Common myeloid progenitor, CD34-positive (primary cell): ENCODE results near the gene BCL7A.
A peak's percentile ranks its signal among the peaks of the same experiment; 100 is the strongest.

Experiments
- CTCF ChIA-PET: fragments of 350-600 bp; sonication (Branson Sonifier 250); formaldehyde crosslinking; loops from one replicate; lab custom pipeline; 2021; ENCODE audit warnings: antibody characterized with exemption; lab: Charles Lee
- POLR2A ChIA-PET: fragments of 350-600 bp; sonication (Branson Sonifier 250); formaldehyde crosslinking; loops from one replicate; lab custom pipeline; 2021; ENCODE audit warnings: antibody characterized with exemption; lab: Charles Lee
- DNase-seq, 3 donors: peaks; one replicate each; pipeline versions ENCODE4 v3.0.0 to v3.0.0-alpha.2; 2013
- H3K27ac ChIP-seq, 2 experiments: 1 replicate in 1 of 2; 2 replicates in 1 of 2; pipeline ENCODE4 v1.7.0; 2013; ENCODE audit warnings: inconsistent platforms in 2 of 2, low read length in 2 of 2, mild to moderate bottlenecking in 2 of 2, low read depth in 1 of 2, moderate library complexity in 1 of 2; ENCODE audit not compliant: severe bottlenecking in 2 of 2, insufficient read depth in 1 of 2, poor library complexity in 1 of 2
- H3K27me3 ChIP-seq, 5 experiments: replicated peaks in 2 of 5; 1 replicate in 3 of 5; 2 replicates in 2 of 5; pipeline versions ENCODE4 v1.6.1 to v1.7.0; 2013; ENCODE audit warnings: low read length in 4 of 5, mild to moderate bottlenecking in 2 of 5, moderate library complexity in 2 of 5, inconsistent platforms in 1 of 5; ENCODE audit not compliant: insufficient read depth in 5 of 5, control insufficient read depth in 4 of 5
- H3K36me3 ChIP-seq, 4 experiments: 1 replicate in 2 of 4; 2 replicates in 2 of 4; pipeline versions ENCODE4 v1.6.1 to v1.7.0; 2013; ENCODE audit warnings: low read length in 3 of 4, control low read depth in 1 of 4, mild to moderate bottlenecking in 1 of 4; ENCODE audit not compliant: control insufficient read depth in 4 of 4, insufficient read depth in 4 of 4
- H3K4me1 ChIP-seq, 4 experiments: 1 replicate in 3 of 4; 2 replicates in 1 of 4; pipeline versions ENCODE4 v1.6.1 to v1.7.1; 2013; ENCODE audit warnings: low read length in 3 of 4, mild to moderate bottlenecking in 3 of 4, control low read depth in 1 of 4, inconsistent platforms in 1 of 4, moderate library complexity in 1 of 4; ENCODE audit not compliant: control insufficient read depth in 4 of 4, insufficient read depth in 4 of 4; ENCODE audit errors: control extremely low read depth in 1 of 4
- H3K4me3 ChIP-seq, 7 experiments: 1 replicate in 4 of 7; 2 replicates in 3 of 7; pipeline versions ENCODE4 v1.5.1 to v1.7.0; 2013; ENCODE audit warnings: mild to moderate bottlenecking in 7 of 7, low read length in 6 of 7, moderate library complexity in 6 of 7, inconsistent platforms in 2 of 7, low read depth in 2 of 7, control low read depth in 1 of 7; ENCODE audit not compliant: insufficient read depth in 4 of 7, control insufficient read depth in 1 of 7; ENCODE audit errors: extremely low read depth in 1 of 7
- H3K9me3 ChIP-seq, 5 experiments: 1 replicate in 4 of 5; 2 replicates in 1 of 5; pipeline versions ENCODE4 v1.6.1 to v1.7.1; 2013; ENCODE audit warnings: low read length in 4 of 5, mild to moderate bottlenecking in 2 of 5, inconsistent platforms in 1 of 5, low read depth in 1 of 5, moderate library complexity in 1 of 5; ENCODE audit not compliant: control insufficient read depth in 4 of 5, insufficient read depth in 2 of 5; ENCODE audit errors: control extremely low read depth in 1 of 5
- WGBS: methylation state at CpG from one replicate; pipeline ENCODE4 v1.1.5; 2013; ENCODE audit not compliant: insufficient coverage; 5-methylcytosine and 5-hydroxymethylcytosine counted together

Gene BCL7A

DNA sequence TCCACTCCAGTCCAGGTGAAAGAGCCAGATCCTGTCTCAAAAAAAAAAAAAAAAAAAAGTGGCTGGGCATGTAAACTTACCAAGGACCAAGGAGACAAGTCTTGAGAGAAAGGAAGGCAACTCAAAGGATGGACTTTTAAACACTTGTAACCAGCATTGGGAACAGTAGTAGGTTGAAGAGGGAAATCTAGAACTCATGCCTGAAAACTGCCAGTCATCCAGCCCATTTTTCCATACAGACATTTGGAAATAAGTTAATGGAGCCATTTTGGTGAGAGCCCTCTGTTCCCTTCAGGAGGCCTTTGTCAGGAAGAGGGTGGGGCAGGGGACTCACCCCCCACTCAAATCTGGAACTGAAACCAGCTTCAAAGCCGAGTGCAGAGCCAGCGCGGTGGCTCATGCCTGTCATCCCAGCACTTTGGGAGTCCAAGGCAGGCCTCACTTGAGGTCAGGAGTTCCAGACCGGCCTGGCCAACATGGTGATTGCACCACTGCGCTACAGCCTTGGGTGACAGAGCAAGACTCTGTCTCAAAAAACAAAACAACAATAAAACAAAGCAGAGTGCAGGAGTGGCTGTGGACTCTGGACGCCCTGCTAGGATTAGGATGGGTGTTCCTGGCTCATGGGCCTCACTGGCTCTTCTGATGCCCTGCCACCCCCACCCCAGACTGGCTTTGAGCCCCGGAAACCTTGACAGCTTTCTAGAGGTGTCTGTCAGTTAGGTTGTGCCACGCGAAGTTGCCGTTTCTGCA, 55.2 kb downstream of the BCL7A start:
- Histone ChIP-seq H3K4me3 (no peak overlapping the region), H3K27me3 (no peaks in the 10 kb centered on the region), H3K27ac (no peak overlapping the region), H3K9me3 (no peaks in the 10 kb centered on the region), H3K36me3 (no peaks in the 10 kb centered on the region), H3K4me1 (peaks cover 13 to 44% (median 34%) of the 10 kb centered on the region in 4 experiments)
- DNase-seq, result no peak
- ChIA-PET POLR2A (interaction anchor here (0.5 to 1.3 kb wide), 4 partner anchors 8 to 28 kb away, joined by 3 to 11 read pairs (median 4); no protein-coding TSS in a partner anchor), CTCF (interaction anchor here (0.9 to 2.3 kb wide), 6 partner anchors 11 to 55 kb away, joined by 3 to 7 read pairs (median 4); no protein-coding TSS in a partner anchor)
- WGBS, result 99% methylated on average over 10 of the region's 10 CpGs

DNA sequence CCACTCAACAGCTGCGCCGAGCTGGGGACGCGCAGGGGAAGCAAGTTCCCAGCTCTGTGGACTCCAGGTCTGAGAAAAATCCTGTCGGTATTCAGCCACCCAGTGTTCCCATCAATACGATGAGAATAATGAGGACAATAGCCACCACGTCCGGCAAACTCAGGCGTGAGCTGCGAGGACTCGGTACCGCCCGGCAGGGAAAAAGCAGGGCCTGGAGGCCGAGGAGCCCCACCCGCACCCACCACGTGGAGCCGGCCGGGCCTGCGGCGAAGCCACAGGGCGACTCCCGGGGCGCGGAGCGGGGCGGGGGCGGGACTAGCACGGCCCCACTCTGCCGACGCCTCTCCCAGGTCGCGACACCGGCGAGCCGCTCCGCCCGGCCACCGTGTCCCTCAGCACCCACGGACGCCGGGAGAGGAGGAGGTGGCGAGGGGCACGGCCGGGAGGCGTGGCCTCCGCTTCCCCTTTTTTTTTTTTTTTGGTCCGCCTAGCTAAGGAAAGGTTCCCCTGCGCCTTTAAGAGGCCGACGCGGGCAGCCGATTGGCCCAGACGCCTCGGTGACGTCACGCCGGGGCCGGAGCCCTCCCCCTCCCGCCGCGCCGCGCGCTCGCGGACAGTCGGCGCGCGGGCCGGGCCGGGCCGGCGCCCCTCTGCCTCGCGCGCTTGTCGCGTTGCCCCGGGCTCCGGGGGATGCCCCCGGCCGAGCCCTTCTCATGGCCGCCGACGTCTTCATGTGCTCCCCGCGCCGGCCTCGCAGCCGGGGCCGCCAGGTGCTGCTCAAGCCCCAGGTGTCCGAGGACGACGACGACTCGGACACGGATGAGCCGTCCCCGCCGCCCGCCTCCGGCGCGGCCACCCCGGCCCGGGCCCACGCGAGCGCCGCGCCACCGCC, 56.7 kb downstream of the BCL7A start, which contains the start of gene MLXIP:
Gene MLXIP (plus strand): TSS at position 616 of the 892 bp plus-strand sequence. CDS start 98 bp downstream, at position 714.
- ChIA-PET CTCF (interaction anchor here (0.8 to 2.3 kb wide), 7 partner anchors 9 to 44 kb away, joined by 3 to 8 read pairs (median 4); no protein-coding TSS in a partner anchor), POLR2A (interaction anchor here (1.0 to 2.0 kb wide), 6 partner anchors 10 to 24 kb away, joined by 3 to 6 read pairs (median 4); no protein-coding TSS in a partner anchor)
- Histone ChIP-seq H3K9me3 (no peaks in the 10 kb centered on the region), H3K4me3 (peak within 1 kb of the TSS; percentile 59 to 99 (median 95)), H3K4me1 (peaks cover 23 to 56% (median 46%) of the 10 kb centered on the region in 4 experiments), H3K36me3 (no peaks in the 10 kb centered on the region), H3K27ac (peak within 1 kb of the TSS; percentile 54 to 88), H3K27me3 (no peaks in the 10 kb centered on the region)
- WGBS, result 0% methylated on average over 69 of the region's 113 CpGs
- DNase-seq, result peak; percentile 90 to 94 (median 93)

GRCh38 chr12:122079033-122079531, 57.4 kb downstream of the BCL7A start:
- POLR2A ChIA-PET, result interaction anchor here (1.2 to 2.0 kb wide), 2 partner anchors 11 kb away, joined by 3 to 6 read pairs; no protein-coding TSS in a partner anchor
- Histone ChIP-seq H3K36me3 (peaks cover 0 to 6% (median 2%) of the 10 kb centered on the region in 4 experiments), H3K27me3 (no peaks in the 10 kb centered on the region), H3K4me1 (peaks cover 26 to 63% (median 52%) of the 10 kb centered on the region in 4 experiments), H3K9me3 (no peaks in the 10 kb centered on the region), H3K27ac (peak overlapping the region; percentile 54 to 88), H3K4me3 (peak overlapping the region; percentile 59 to 99 (median 95))
- no peak for DNase-seq
- CTCF ChIA-PET, result interaction anchor here (0.8 to 4.2 kb wide), 6 partner anchors 9 to 44 kb away, joined by 3 to 26 read pairs (median 8); no protein-coding TSS in a partner anchor
- 0% methylated on average over 38 of the region's 38 CpGs for WGBS

- Histone ChIP-seq H3K9me3 (no peaks in the 10 kb centered on the region), H3K36me3 (peaks cover 0 to 10% (median 4%) of the 10 kb centered on the region in 4 experiments), H3K27ac (peak overlapping the region; percentile 54 to 88), H3K4me3 (peak overlapping the region; percentile 59 to 99 (median 95)), H3K27me3 (no peaks in the 10 kb centered on the region), H3K4me1 (peaks cover 26 to 68% (median 56%) of the 10 kb centered on the region in 4 experiments)
- DNase-seq, result peak in 2 of 3 donors; percentile 66 to 71
- 0% methylated on average over 7 of the region's 13 CpGs for WGBS
- ChIA-PET CTCF (interaction anchor here (1.0 to 4.2 kb wide), 11 partner anchors 9 to 163 kb away, joined by 3 to 26 read pairs (median 5); no protein-coding TSS in a partner anchor), POLR2A (interaction anchor here (1.0 to 2.0 kb wide), 2 partner anchors 11 to 16 kb away, joined by 3 to 6 read pairs; no protein-coding TSS in a partner anchor)
These were observed 57.9 kb downstream of the BCL7A start for GRCh38 chr12:122079532-122080081.

GRCh38 chr12:122080149-122081082, 58.7 kb downstream of the BCL7A start:
- Histone ChIP-seq H3K4me3 (peak overlapping the region; percentile 59 to 99 (median 95)), H3K9me3 (no peaks in the 10 kb centered on the region), H3K27me3 (no peaks in the 10 kb centered on the region), H3K4me1 (peaks cover 26 to 74% (median 60%) of the 10 kb centered on the region in 4 experiments), H3K36me3 (peaks cover 0 to 15% (median 8%) of the 10 kb centered on the region in 4 experiments), H3K27ac (peak overlapping the region; percentile 54 to 88)
- CTCF ChIA-PET, result interaction anchor here (0.7 to 4.2 kb wide), 16 partner anchors 8 to 164 kb away, joined by 3 to 26 read pairs (median 4); no protein-coding TSS in a partner anchor
- DNase-seq, result peak in 2 of 3 donors; percentile 78 to 79
- POLR2A ChIA-PET, result interaction anchor here (0.5 to 1.2 kb wide), 5 partner anchors 12 to 54 kb away, joined by 3 to 7 read pairs (median 4); no protein-coding TSS in a partner anchor
- 4% methylated on average over 11 of the region's 18 CpGs for WGBS
